ENCODE data around the gene CDC42BPA. TPM values are rescaled to one million over a fixed set of nuclear protein-coding genes. Genes with fewer than 3 reads are reported as not detected.

The CDC42BPA gene
- total RNA-seq, 1 donor from 2014 or later: 40.3 TPM

GRCh38 chr1:226975259-226976250 lies 342.7 kb downstream of the CDC42BPA start:
- H3K4me1 ChIP-seq: peaks cover 27% of the 10 kb centered on the region
- peaks cover 9% of the 10 kb centered on the region for H3K9me3 ChIP-seq
- no peaks in the 10 kb centered on the region for H3K27me3 ChIP-seq (ENCODE audit: low read depth)
- DNase-seq (no peak), ATAC-seq (no peak)
- no peak overlapping the region for H3K4me3 ChIP-seq
- peaks cover 12% of the 10 kb centered on the region for H3K36me3 ChIP-seq
- H3K27ac ChIP-seq: peak overlapping the region; percentile 83
- no peak for TF ChIP-seq CTCF (IDR thresholded peaks at IDR 0.05)
- intact Hi-C loops (cut with DNase I): no loop called here

- DNase-seq (no peak), ATAC-seq (peak; percentile 29 to 55)
- peaks cover 15% of the 10 kb centered on the region for H3K36me3 ChIP-seq
- no peaks in the 10 kb centered on the region for H3K27me3 ChIP-seq (ENCODE audit: low read depth)
- no peak for TF ChIP-seq CTCF (IDR thresholded peaks at IDR 0.05)
- peak overlapping the region; percentile 83 for H3K27ac ChIP-seq
- intact Hi-C loops (cut with DNase I): no loop called here
- H3K9me3 ChIP-seq: peaks cover 9% of the 10 kb centered on the region
- H3K4me3 ChIP-seq: no peak overlapping the region
- peaks cover 27% of the 10 kb centered on the region for H3K4me1 ChIP-seq
These were observed 343.6 kb downstream of the CDC42BPA start for GRCh38 chr1:226974544-226975258.

GRCh38 chr1:226973898-226974543 lies 344.3 kb downstream of the CDC42BPA start:
- TF ChIP-seq CTCF (IDR thresholded peaks at IDR 0.05): no peak
- Histone ChIP-seq H3K27ac (peak overlapping the region; percentile 83), H3K4me3 (no peak overlapping the region), H3K27me3 (ENCODE audit: low read depth) (no peaks in the 10 kb centered on the region), H3K9me3 (peaks cover 9% of the 10 kb centered on the region), H3K4me1 (peaks cover 27% of the 10 kb centered on the region), H3K36me3 (peaks cover 12% of the 10 kb centered on the region)
- peak; percentile 82 to 89 for ATAC-seq
- intact Hi-C loops (cut with DNase I): no loop called here
- DNase-seq: no peak

- peak overlapping the region; percentile 83 for H3K27ac ChIP-seq
- TF ChIP-seq CTCF (IDR thresholded peaks at IDR 0.05): no peak
- no peak for ATAC-seq
- intact Hi-C loops (cut with DNase I): no loop called here
- H3K27me3 ChIP-seq (ENCODE audit: low read depth): no peaks in the 10 kb centered on the region
- peaks cover 9% of the 10 kb centered on the region for H3K9me3 ChIP-seq
- DNase-seq: no peak
- no peak overlapping the region for H3K4me3 ChIP-seq
- H3K36me3 ChIP-seq: peaks cover 10% of the 10 kb centered on the region
- peaks cover 27% of the 10 kb centered on the region for H3K4me1 ChIP-seq
These were observed 344.9 kb downstream of the CDC42BPA start for GRCh38 chr1:226973371-226973897.

GRCh38 chr1:226972931-226973330 lies 345.4 kb downstream of the CDC42BPA start:
- H3K27me3 ChIP-seq (ENCODE audit: low read depth): no peaks in the 10 kb centered on the region
- ATAC-seq (no peak), DNase-seq (no peak)
- intact Hi-C loops (cut with DNase I): no loop called here
- no peak overlapping the region for H3K4me3 ChIP-seq
- H3K4me1 ChIP-seq: peaks cover 27% of the 10 kb centered on the region
- H3K9me3 ChIP-seq: peaks cover 9% of the 10 kb centered on the region
- no peak for TF ChIP-seq CTCF (IDR thresholded peaks at IDR 0.05)
- H3K27ac ChIP-seq: peak overlapping the region; percentile 83
- H3K36me3 ChIP-seq: peaks cover 10% of the 10 kb centered on the region
